Psoas muscle (tissue), 8 donors: ENCODE results near the gene TDRD9. TPM values are rescaled to one million over a fixed set of nuclear protein-coding genes. Genes with fewer than 3 reads are reported as not detected.

ENCODE experiments used
- ATAC-seq, 4 donors: fragments of 200-7000 bp; cut with Tn5 transposase; one replicate each; pipeline ENCODE4 v1.9.1; 2020; ENCODE audit warnings: moderate library complexity in 3 of 4, mild to moderate bottlenecking in 2 of 4
- DNase-seq, 2 donors: peaks; one replicate each; pipeline ENCODE4 v3.0.0-alpha.2; 2020
- H3K27ac ChIP-seq: fragments of 200-600 bp; one replicate; pipeline ENCODE4 v1.8.0; 2022
- H3K27me3 ChIP-seq, 3 donors: fragments of 200-600 bp in 1 of 3; one replicate each; pipeline versions ENCODE4 v1.6.1 to v1.8.0; 2013 to 2022; ENCODE audit warnings: low read length in 2 of 3, mild to moderate bottlenecking in 2 of 3, moderate library complexity in 1 of 3; ENCODE audit not compliant: insufficient read depth in 3 of 3
- H3K36me3 ChIP-seq, 2 donors: fragments of 200-600 bp in 1 of 2; one replicate each; pipeline versions ENCODE4 v1.6.1 to v1.8.0; 2013 to 2022; ENCODE audit warnings: low read depth in 1 of 2, mild to moderate bottlenecking in 1 of 2, moderate library complexity in 1 of 2; ENCODE audit not compliant: insufficient read depth in 1 of 2
- H3K4me1 ChIP-seq: fragments of 200-600 bp; one replicate; pipeline ENCODE4 v1.8.0; 2022
- H3K4me3 ChIP-seq: fragments of 200-600 bp; one replicate; pipeline ENCODE4 v1.8.0; 2022; ENCODE audit warnings: mild to moderate bottlenecking
- H3K9me3 ChIP-seq: fragments of 200-600 bp; one replicate; pipeline ENCODE4 v1.8.0; 2022
- CTCF ChIP-seq: fragments of 200-600 bp; IDR thresholded peaks from one replicate; pipeline ENCODE4 v1.8.0; 2022; ENCODE audit warnings: antibody characterized with exemption
- WGBS, 3 donors: extraction: QIAGEN DNeasy Blood & Tissue Kit; methylation state at CpG; one replicate each; pipeline versions ENCODE4 v1.1.6 to v1.1.7; 2013; 5-methylcytosine and 5-hydroxymethylcytosine counted together
- intact Hi-C, 2 donors: fragments of 100-400 bp; cut with DNase I; formaldehyde crosslinking; loops; one replicate each; pipeline versions ENCODE4 v1.11.0 to v1.14.2; 2022
- polyA plus RNA-seq, 3 donors: library from polyadenylated mRNA; stranded (reverse); fragments of 200-250 nt; gene quantifications; one replicate each; pipeline ENCODE4 v1.2.3, GENCODE V29; 2013
- total RNA-seq, 4 donors: library from RNA; stranded (reverse); fragmentation: NEBNext Ultra II Directional in 2 of 4; extraction: Animal tissue kit (Norgen Biotek cat#: 25700) in 2 of 4; gene quantifications; one replicate each; pipeline versions ENCODE4 v1.2.1 to v1.2.4, GENCODE V29; 2021 to 2023
- donor health status: healthy with polysubstance abuse.
- donor health status: DM: no; HTN: no; CAD: no; lungs with moderate emphysema.
- donor health status: Bipolar disorder and iron deficiency.
- donor health status: healthy.
- donor health status: DM: yes; HTN: yes; CAD: no.
- donor health status: DM: no; HTN: no; CAD: no.
- donor health status: DM: no; HTN: no; CAD: no.
- donor health status: DM: yes; HTN: yes; CAD: no.

TDRD9 gene
- total and polyA plus RNA-seq, 7 donors = 0.13 to 1.3 (median 0.31) TPM

GRCh38 chr14:103984196-103984595 is 55.9 kb downstream of the TDRD9 start:
- TF ChIP-seq CTCF = no peak
- DNase-seq = no peak
- no peak for ATAC-seq
- Histone ChIP-seq H3K27me3 (peaks cover 0 to 7% (median 0%) of the 10 kb centered on the region in 3 donors), H3K9me3 (no peaks in the 10 kb centered on the region), H3K27ac (no peak overlapping the region), H3K4me3 (no peak overlapping the region), H3K36me3 (no peaks in the 10 kb centered on the region), H3K4me1 (no peaks in the 10 kb centered on the region)
- WGBS, 3 donors = 80 to 89% (median 87%) methylated on average over 5 of the region's 5 CpGs
- intact Hi-C loops = loop anchor here in 1 of 2 donors (10.0 kb wide), 1 partner anchor 409 kb away; no protein-coding TSS in a partner anchor

GRCh38 chr14:103989034-103989433 is 60.8 kb downstream of the TDRD9 start:
- no peak for TF ChIP-seq CTCF
- ATAC-seq (no peak), DNase-seq (no peak)
- Histone ChIP-seq H3K9me3 (no peaks in the 10 kb centered on the region), H3K27me3 (peaks cover 0 to 11% (median 0%) of the 10 kb centered on the region in 3 donors), H3K36me3 (no peaks in the 10 kb centered on the region), H3K4me3 (no peak overlapping the region), H3K27ac (no peak overlapping the region), H3K4me1 (no peaks in the 10 kb centered on the region)
- intact Hi-C loops = loop anchor here in 1 of 2 donors (10.0 kb wide), 1 partner anchor 414 kb away; no protein-coding TSS in a partner anchor
- 89 to 98% (median 90%) methylated on average over 1 of the region's 1 CpG for WGBS, 3 donors

- peaks cover 0 to 11% (median 0%) of the 10 kb centered on the region in 3 donors for H3K27me3 ChIP-seq
- no peak for ATAC-seq
- TF ChIP-seq CTCF = no peak
- 80 to 90% (median 89%) methylated on average over 4 of the region's 4 CpGs for WGBS, 3 donors
- H3K9me3 ChIP-seq = no peaks in the 10 kb centered on the region
- no peaks in the 10 kb centered on the region for H3K4me1 ChIP-seq
- intact Hi-C loops = loop anchor here in 1 of 2 donors (10.0 kb wide), 1 partner anchor 415 kb away; no protein-coding TSS in a partner anchor
- H3K36me3 ChIP-seq = no peaks in the 10 kb centered on the region
- no peak overlapping the region for H3K4me3 ChIP-seq
- no peak for DNase-seq
- no peak overlapping the region for H3K27ac ChIP-seq
These were observed 61.7 kb downstream of the TDRD9 start for GRCh38 chr14:103989964-103990363.

- 78 to 84% (median 83%) methylated on average over 5 of the region's 5 CpGs for WGBS, 3 donors
- Histone ChIP-seq H3K4me1 (no peaks in the 10 kb centered on the region), H3K4me3 (no peak overlapping the region), H3K27me3 (peaks cover 0 to 22% (median 0%) of the 10 kb centered on the region in 3 donors), H3K9me3 (no peaks in the 10 kb centered on the region), H3K36me3 (no peaks in the 10 kb centered on the region), H3K27ac (no peak overlapping the region)
- TF ChIP-seq CTCF = no peak
- no peak for DNase-seq
- ATAC-seq = no peak
- intact Hi-C loops = no loop called here
These were observed 66.4 kb downstream of the TDRD9 start for GRCh38 chr14:103994535-103995184.
